WERI-Rb-1 (cell line): ENCODE data around the gene LRRTM4.
"Not testable (repeated sequence)": the region's sequence is repeated elsewhere in the genome, so short reads cannot be mapped to it uniquely, and the experiment has no call there.

ENCODE experiments used
- DNase-seq: peaks from one replicate; pipeline ENCODE4 v3.0.0-alpha.2; 2020
- H3K27ac ChIP-seq: fragments of 250-450 bp; sonication (Bioruptor Pico); 2 replicates; pipeline ENCODE4 v1.5.1; 2020; ENCODE audit warnings: mild to moderate bottlenecking, moderate library complexity
- H3K27me3 ChIP-seq: fragments of 250-450 bp; sonication (Bioruptor Pico); 2 replicates; pipeline ENCODE4 v1.5.1; 2021; ENCODE audit warnings: mild to moderate bottlenecking, low read depth, moderate library complexity; ENCODE audit not compliant: insufficient read depth, severe bottlenecking
- H3K36me3 ChIP-seq: fragments of 250-450 bp; sonication (Bioruptor Pico); 2 replicates; pipeline ENCODE4 v1.5.1; 2020; ENCODE audit warnings: mild to moderate bottlenecking, moderate library complexity
- H3K4me3 ChIP-seq: 2 replicates; pipeline ENCODE4 v1.5.1; 2011; ENCODE audit warnings: low read depth, mild to moderate bottlenecking, control low read depth, low read length
- H3K9me3 ChIP-seq: fragments of 250-450 bp; sonication (Bioruptor Pico); 2 replicates; pipeline ENCODE4 v1.5.1; 2021; ENCODE audit warnings: mild to moderate bottlenecking, moderate library complexity; ENCODE audit not compliant: severe bottlenecking
- TF ChIP-seq, protein P1 (sequence below): IDR thresholded peaks from 2 replicates; pipeline ENCODE4 v1.5.1; 2011; ENCODE audit warnings: low read depth, mild to moderate bottlenecking, control low read depth, inconsistent platforms, low read length

Gene LRRTM4

DNA sequence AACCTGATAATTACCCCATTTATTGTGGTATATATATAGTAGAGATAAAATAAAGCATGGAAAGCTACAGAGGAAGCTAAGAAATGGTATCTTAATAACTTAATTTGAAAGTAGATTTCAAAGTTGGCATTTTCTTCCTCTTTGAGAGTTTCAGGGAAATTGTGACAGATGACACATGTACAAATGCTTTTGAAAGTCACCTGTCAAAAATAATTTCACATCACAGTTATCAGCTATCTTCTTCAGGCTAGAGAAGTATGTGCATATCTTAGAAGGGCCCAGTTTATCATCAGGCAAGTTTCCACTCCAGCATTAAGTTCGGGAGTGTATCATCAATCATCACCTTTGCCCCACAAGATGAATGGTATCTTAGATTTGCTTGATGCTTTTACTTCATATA is 457.9 kb downstream of the LRRTM4 start:
- Histone ChIP-seq H3K4me3 (no peak overlapping the region), H3K27ac (no peak overlapping the region), H3K36me3 (no peaks in the 10 kb centered on the region), H3K9me3 (no peaks in the 10 kb centered on the region), H3K27me3 (no peaks in the 10 kb centered on the region)
- DNase-seq, result no peak
- TF ChIP-seq, protein P1, sequence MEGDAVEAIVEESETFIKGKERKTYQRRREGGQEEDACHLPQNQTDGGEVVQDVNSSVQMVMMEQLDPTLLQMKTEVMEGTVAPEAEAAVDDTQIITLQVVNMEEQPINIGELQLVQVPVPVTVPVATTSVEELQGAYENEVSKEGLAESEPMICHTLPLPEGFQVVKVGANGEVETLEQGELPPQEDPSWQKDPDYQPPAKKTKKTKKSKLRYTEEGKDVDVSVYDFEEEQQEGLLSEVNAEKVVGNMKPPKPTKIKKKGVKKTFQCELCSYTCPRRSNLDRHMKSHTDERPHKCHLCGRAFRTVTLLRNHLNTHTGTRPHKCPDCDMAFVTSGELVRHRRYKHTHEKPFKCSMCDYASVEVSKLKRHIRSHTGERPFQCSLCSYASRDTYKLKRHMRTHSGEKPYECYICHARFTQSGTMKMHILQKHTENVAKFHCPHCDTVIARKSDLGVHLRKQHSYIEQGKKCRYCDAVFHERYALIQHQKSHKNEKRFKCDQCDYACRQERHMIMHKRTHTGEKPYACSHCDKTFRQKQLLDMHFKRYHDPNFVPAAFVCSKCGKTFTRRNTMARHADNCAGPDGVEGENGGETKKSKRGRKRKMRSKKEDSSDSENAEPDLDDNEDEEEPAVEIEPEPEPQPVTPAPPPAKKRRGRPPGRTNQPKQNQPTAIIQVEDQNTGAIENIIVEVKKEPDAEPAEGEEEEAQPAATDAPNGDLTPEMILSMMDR, result no peak

DNA sequence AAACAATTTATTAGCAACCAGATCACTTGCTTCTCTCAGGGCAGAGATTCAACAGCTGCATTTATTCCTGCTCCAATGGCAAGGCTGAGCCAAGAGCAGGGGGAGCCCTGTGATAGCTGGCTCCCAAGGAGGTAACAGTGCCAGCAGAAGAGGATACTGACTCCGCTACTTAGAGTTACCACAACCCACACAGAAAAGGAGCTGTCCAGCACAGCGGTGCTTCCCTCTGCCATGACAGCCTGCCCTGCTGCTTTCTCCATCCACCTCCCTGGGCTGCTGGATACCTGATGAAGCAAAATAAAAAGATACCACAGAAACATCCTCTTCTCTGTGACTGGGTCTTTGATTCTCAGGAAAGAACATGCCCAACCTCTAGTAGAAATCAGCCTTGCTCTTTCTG is 467.2 kb downstream of the LRRTM4 start:
- no peak overlapping the region for H3K27ac ChIP-seq
- H3K9me3 ChIP-seq, result no peaks in the 10 kb centered on the region
- H3K4me3 ChIP-seq, result no peak overlapping the region
- H3K36me3 ChIP-seq, result no peaks in the 10 kb centered on the region
- TF ChIP-seq, protein P1, result no peak
- no peaks in the 10 kb centered on the region for H3K27me3 ChIP-seq
- no peak for DNase-seq

DNA sequence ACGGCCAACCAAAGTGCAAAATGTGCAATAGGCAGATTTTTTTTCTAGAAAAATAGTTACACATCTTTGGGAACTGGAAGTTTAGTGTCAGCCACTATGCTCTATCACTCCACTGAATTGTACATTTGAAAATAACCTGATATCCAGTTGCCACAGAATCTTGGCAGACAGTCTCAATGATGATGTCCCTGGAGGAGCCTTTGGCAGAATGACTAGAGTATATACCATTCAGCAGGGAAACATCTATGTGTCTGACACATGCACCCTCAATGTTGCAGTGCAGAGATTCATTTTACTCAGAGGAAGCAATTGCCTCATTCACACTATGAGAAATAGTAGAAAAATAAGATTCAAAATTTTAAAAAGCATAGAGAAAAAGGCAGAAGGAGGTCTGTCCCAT is 475.8 kb downstream of the LRRTM4 start:
- Histone ChIP-seq H3K27me3 (no peaks in the 10 kb centered on the region), H3K36me3 (no peaks in the 10 kb centered on the region), H3K27ac (no peak overlapping the region), H3K9me3 (no peaks in the 10 kb centered on the region), H3K4me3 (no peak overlapping the region)
- TF ChIP-seq, protein P1, result no peak
- DNase-seq, result no peak

DNA sequence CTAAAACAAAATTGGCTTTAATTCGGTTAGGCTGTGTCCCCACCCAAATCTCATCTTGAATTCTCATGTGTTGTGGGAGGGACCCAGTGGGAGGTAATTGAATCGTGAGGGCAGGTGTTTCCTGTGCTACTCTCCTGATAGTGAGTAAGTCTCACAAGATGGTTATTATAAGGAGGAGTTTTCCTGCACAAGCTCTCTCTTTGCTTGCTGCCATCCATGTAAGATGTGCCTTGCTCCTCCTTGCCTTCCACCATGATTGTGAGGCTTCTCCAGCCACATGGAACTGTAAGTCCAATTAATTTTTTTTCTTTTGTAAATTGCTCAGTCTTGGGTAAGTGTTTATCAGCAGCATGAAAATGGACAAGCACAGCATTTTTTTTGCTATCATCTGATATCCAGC is 476.7 kb downstream of the LRRTM4 start:
- not testable (repeated sequence) for H3K36me3 ChIP-seq, H3K27ac ChIP-seq, DNase-seq, H3K9me3 ChIP-seq, H3K4me3 ChIP-seq, H3K27me3 ChIP-seq

DNA sequence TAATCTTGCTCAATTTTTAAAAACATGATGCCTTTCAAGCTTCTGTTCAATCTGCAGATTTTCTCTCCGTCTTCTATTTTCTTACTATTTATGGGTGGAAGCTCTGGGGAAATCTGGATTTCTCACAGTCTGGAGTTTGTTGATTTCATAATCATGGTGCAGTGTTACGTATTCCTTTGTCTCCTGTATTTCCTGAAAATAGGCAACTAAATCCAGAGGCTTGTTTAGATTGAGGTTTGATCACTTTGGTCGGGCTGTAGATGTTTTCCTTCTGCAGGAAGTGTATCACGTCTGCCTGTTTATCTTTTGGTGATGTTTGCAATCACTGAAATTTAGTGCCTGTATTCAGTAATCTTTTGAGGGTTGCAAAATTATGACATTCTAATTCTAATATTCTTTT is 487.7 kb downstream of the LRRTM4 start:
- TF ChIP-seq, protein P1, result no peak
- Histone ChIP-seq H3K9me3 (no peaks in the 10 kb centered on the region), H3K27me3 (no peaks in the 10 kb centered on the region), H3K4me3 (no peak overlapping the region), H3K27ac (no peak overlapping the region), H3K36me3 (no peaks in the 10 kb centered on the region)
- DNase-seq, result no peak

DNA sequence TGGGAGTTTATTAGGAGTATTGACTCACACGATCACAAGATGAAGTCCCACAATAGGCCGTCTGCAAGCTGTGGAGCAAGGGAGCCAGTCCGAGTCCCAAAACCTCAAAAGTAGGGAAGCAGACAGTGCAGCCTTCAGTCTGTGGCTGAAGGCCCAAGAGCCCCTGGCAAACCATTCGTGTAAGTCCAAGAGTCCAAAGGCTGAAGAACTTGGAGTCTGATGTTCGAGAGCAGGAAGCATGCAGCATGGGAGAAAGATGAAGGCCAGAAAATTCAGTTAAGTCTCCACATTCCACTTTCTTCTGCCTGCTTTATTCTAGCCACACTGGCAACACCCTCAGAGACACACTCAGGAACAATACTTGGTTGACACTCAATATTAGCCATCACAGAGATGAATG is 492.9 kb downstream of the LRRTM4 start:
- H3K27ac ChIP-seq, DNase-seq, H3K27me3 ChIP-seq: not testable (repeated sequence)

DNA sequence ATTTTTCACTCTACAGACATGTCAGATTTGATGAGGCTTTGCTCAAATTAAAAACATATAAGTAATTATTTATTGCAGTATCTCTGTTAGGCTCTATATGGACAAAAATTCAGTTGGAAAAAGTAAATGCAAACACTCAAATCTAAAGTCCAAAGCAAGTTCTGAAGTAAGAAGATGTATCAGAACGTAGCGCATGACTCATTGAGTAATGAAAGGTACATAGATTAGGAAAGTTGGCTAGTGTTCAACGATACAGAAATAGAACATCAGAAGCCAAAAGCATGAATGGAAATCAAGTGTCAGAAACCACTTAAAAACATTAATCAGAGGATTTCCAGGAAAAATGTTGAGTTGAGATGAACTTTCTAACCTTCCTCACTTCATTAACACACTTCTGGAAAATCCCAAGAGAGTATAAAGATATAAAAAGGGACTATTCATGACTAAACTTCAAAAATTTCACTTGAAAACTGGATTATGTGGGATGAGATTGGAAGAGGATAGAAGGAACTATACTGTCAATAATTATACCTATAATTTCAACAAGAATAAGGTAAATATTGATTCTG is 494.1 kb downstream of the LRRTM4 start:
- no peaks in the 10 kb centered on the region for H3K27me3 ChIP-seq
- TF ChIP-seq, protein P1, result no peak
- no peak overlapping the region for H3K4me3 ChIP-seq
- H3K9me3 ChIP-seq, result no peaks in the 10 kb centered on the region
- no peak overlapping the region for H3K27ac ChIP-seq
- no peaks in the 10 kb centered on the region for H3K36me3 ChIP-seq
- DNase-seq, result no peak

More for the DNA sequence above, 492.9 kb downstream of the LRRTM4 start:
- not testable (repeated sequence) for H3K9me3 ChIP-seq, H3K4me3 ChIP-seq, H3K36me3 ChIP-seq
